ENCODE data around the gene OSTF1.

Gene OSTF1

GRCh38 chr9:75161116-75161857, 73.0 kb downstream of the OSTF1 start:
- DNase-seq (ENCODE audit: low read depth in 2 of 3, low spot score in 2 of 3), result no peak

DNA sequence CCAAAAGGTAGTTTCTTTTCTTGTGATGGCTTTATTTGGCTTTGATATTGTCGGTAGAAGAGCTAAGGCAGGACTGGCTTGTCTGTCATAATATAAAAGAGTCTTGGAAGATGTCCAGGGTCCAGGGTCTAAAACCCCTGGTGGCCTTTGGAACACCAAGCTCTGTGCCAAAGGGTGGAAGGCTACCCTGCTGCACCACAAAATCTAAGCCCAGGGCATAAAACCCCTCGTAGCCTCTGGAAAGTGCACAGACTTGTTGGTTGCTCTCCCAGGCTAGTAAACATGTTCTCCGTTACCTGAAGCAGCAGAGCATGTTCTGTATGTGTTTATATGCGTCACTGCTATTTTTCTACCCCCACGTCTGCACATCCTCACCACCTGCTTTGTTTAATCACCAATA, 75.5 kb downstream of the OSTF1 start:
- no peak for DNase-seq (ENCODE audit: low read depth in 2 of 3, low spot score in 2 of 3)

DNA sequence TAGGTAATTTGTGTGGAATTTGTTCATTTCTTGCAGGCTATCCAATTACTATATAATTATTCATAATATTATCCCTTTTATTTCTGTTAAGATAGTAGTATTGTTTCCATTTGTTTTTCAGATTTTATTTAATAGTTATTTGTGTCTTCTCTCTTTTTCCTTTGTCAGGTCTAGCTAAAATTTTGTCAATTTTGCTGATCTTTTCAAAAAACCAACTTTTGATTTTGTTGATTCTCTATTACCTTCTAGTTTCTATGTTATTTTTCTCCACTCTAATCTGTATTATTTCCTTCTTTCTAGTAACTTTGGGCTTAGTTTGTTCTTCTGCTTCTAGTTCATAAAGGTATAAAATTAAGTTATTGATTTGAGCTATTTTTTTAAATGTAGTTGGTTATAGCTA, 76.3 kb downstream of the OSTF1 start:
- no peak for DNase-seq (ENCODE audit: low read depth in 2 of 3, low spot score in 2 of 3)

DNA sequence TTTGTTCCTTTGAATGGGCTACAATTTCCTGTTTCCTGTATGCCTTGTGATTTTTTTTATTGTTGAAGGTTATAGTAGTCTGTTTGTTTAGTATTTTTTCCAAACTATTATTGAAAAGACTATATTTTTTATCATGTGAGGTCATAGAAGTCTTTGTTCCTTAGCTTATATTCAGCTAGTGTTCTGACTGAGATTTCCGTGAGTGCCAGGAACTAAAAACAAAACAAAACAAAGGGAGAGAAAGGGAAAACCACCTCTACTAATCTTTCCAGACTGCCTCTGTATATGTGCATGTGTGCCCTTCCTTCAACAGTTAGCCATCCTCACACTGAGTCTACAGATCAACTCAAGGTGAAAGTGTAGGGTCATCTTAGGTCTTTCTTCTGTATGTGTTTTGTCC, 79.0 kb downstream of the OSTF1 start:
- DNase-seq (ENCODE audit: low read depth in 2 of 3, low spot score in 2 of 3), result no peak

DNA sequence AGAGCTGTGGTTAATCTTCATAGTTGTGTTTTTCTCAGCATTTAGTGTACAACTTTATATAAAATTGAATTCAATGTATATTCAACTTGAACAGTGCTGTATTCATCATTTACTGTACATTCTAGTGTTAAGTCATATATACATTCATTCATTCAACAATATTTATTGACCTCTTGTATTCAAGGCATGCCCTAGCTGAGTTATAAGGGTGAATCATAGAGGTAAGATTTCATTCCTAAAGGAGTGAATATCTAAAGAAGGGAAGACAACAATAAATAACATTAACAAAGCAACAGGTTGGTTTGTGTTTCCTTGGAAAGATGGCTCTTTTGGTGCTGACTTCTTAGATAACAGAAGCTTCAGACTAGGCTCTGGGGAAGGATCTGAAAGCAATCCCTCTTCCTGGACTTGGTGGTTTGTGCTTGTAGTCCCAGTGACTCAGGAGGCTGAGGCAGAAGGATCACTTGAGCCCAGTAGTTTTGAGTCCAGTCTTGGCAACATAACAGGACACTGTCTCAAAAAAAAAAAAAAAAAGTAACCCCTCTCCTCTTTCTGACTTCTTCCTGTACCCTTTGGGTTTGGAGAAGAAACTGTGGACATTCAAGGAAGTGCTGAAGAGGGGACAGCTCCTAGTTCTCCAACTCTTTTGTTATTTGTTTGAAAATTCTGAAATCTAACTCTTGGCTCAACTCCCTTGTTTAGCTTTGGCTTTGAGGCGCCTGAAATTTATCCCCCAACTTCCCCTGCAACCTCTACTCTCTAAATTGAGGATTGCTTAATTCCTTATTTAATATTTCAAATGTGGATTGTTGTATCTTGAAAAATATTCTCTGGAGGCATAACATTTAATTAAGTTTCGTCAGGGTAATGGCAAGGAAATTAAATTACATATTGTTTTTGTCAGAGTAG, 80.2 kb downstream of the OSTF1 start:
- DNase-seq (ENCODE audit: low read depth in 2 of 3, low spot score in 2 of 3), result no peak

- no peak for DNase-seq (ENCODE audit: low read depth in 2 of 3, low spot score in 2 of 3)
Observed at GRCh38 chr9:75169623-75170022, 81.3 kb downstream of the OSTF1 start.

DNA sequence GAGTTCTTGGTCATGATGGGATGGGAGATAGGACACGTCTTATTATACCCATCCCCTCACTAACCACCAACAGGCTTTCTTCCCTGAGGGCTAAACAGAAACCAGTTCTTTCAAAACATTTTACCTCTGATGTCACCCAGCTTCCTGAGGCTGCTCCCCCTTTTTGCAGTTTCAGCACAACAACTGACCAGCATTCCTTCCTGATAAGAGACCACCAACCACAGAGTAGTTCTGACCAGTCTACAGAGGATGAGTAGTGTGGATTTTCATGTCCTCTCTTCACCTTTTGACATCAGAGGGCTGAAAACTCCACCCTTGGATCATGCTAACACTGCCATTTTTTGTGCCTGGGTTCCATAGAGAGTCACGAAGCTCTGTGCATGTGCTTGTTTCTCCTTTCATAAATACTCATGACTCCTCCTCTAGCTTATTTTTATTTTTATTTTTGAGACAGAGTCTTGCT, 82.6 kb downstream of the OSTF1 start:
- no peak for DNase-seq (ENCODE audit: low read depth in 2 of 3, low spot score in 2 of 3)

- no peak for DNase-seq (ENCODE audit: low read depth in 2 of 3, low spot score in 2 of 3)
Observed at GRCh38 chr9:75175395-75175794, 87.1 kb downstream of the OSTF1 start.

- no peak for DNase-seq (ENCODE audit: low read depth in 2 of 3, low spot score in 2 of 3)
Observed at GRCh38 chr9:75176037-75176436, 87.7 kb downstream of the OSTF1 start.

DNA sequence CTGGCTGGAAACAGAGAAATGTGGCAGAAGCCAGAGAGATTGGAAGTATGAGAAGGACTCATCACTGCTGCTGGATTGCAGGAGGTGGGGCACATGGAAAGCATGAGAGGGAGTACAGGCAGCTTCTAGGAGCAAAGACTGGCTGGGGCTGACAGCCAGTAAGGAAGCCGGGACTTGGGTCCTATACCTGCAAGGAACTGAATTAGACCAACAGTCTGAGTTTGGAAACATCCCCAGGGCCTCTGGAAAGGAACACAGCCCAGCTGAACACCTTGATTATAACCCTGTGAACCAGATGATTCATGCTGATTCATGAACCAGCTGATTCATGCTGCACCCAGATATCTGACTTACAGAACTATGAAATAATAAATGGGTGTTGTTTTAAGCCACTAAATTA, 93.4 kb downstream of the OSTF1 start:
- DNase-seq (ENCODE audit: low read depth in 2 of 3, low spot score in 2 of 3), result no peak

GRCh38 chr9:75183306-75183705, 95.0 kb downstream of the OSTF1 start:
- DNase-seq (ENCODE audit: low read depth in 2 of 3, low spot score in 2 of 3), result no peak

DNA sequence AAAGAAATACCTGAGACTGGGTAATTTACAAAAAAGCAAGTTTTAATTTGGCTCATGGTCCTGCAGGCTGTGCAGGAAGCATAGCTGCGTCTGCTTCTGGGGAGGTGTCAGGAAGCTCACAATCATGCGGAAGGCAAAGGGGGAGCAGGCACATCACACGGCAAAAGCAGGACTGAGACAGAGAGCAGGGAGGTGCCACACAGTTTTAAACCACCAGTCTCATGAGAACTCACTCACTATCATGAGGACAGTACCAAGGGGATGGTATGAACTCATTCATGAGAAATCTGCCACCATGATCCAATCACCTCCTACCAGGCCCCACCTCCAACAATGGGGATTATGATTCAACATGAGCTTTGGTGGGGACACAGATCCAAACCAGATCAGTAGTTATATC, 96.2 kb downstream of the OSTF1 start:
- no peak for DNase-seq (ENCODE audit: low read depth in 2 of 3, low spot score in 2 of 3)

GRCh38 chr9:75185585-75186170, 97.4 kb downstream of the OSTF1 start:
- DNase-seq (ENCODE audit: low read depth in 2 of 3, low spot score in 2 of 3), result no peak

DNA sequence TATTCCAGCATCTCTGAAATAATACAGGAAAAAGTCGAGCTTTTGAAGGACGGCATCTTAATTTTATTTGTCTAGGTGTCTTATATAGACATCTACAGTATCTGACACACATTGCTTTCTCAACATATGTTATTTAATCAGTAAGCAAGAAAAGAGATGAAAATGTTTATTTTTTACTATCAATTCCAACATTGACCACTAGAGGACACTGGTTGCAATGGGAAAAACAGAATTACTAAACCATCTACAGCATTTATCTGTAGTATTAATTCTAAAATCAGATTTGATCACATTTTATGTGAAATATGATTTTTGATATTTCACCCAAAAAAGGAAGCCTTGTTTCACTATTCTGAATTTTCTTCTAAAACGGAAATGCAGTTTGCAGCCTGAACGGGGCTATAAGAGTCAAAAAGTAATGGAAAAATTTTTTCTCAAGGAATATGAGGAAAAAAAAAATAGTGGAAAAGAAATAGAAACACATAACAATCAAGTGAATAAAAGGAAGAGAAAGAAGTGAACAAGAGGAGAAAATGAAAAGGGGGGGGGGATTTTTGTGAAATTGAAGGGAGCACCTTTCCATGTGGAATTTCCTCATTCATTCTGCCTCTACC, 98.6 kb downstream of the OSTF1 start:
- no peak for DNase-seq (ENCODE audit: low read depth in 2 of 3, low spot score in 2 of 3)

GRCh38 chr9:75188756-75189155, 100.4 kb downstream of the OSTF1 start:
- DNase-seq (ENCODE audit: low read depth in 2 of 3, low spot score in 2 of 3), result no peak

GRCh38 chr9:75190762-75191161, 102.4 kb downstream of the OSTF1 start:
- no peak for DNase-seq (ENCODE audit: low read depth in 2 of 3, low spot score in 2 of 3)

All from activated CD8-positive, alpha-beta memory T cell treated with anti-CD3 and anti-CD28 coated beads for 48 hours (primary cell).